NCI-H146 treated with DMSO at 0.1 percent for 48 hours (cell line): Measurements from ENCODE around the gene RSPH10B2.
"Not testable (repeated sequence)": the region's sequence is repeated elsewhere in the genome, so short reads cannot be mapped to it uniquely, and the experiment has no call there.

ENCODE experiments used
- DNase-seq: peaks from one replicate; lab custom pipeline; 2025; ENCODE audit not compliant: unreplicated experiment; lab: John Stamatoyannopoulos, UW

Gene RSPH10B2

DNA sequence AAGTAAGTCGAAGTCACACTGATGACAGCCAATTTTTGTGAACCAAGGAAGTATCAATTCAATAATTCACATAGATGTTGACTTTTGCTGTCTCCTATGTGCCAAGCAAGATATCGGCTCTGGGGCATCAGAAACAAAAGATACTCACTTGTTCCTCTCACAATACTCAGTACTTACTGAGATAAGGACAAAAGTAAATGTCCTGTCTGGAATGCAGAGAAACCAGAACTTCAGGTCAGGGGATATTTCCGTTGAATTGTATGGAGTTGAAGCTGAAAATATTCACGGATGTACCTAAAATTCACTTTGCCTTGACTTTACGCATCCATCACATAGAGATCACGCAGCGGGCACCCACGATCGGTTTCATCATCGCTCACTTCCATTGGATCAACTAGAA, 83.2 kb downstream of the RSPH10B2 start:
- DNase-seq, result not testable (repeated sequence)

DNA sequence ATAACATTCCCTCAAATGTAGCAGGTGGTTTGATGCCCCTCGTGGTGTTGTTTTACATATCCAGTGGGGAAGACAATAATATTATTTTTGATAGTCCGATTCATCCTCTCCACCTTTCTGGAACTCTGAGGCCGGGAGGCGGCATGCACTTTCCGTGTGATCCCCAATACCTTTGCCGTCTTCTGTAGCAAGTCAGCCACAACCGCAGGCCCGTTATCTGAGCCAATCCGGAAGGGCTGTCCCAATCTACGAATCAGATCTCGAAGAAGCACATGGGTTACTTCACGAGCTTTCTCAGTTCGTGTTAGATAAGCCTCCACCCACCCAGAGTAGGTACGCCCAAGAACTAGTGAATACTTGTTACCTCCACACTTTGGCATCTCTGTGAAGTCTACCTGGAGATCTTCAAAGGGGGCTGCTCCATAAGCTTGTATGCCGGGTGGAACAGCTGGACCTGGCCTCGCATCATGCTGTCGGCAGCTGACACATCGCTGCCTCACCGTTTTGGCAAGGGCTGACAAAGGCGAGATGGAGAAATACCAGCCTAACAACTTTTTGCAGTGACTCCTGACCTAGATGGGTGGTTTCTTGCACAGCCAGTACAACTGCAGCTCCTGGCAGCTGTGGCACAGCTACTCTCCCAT, 88.5 kb downstream of the RSPH10B2 start:
- DNase-seq, result not testable (repeated sequence)

DNA sequence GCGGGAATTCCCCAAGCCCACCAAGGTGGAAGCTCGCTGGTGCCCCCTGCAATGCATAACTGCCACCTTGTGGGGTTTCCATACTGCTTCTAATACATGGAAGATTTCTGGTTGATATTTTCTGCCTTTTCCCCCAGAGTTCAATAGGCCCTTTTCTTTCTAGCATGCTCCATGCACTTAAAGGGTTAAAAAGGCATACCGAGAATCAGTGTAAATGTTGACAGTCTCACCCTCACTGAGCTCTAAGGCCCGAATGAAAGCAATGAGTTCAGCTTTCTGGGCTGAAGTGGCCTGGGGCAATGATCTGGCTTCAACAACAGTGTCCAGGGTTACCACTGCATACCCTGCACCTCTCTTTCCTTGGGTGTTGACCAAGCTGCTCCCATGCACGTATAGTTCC, 89.2 kb downstream of the RSPH10B2 start:
- not testable (repeated sequence) for DNase-seq

DNA sequence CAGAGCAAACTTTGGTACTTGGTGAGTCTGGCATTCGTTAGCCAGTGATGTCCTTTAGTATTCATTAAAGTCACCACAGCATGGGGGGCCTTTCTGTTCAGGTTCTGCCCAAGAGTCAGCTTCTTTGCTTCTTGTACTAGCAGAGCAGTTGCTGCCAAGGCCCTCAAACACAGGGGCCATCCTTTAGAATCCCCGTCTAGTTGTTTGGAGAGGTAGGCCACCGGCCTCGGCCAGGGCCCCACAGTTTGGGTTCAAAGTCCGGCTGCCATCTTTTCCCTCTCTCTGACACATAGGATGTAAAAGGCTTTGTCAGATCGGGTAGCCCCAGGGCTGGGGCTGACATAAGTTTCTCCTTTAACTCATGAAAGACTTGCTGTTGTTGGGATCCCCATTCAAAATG, 89.8 kb downstream of the RSPH10B2 start:
- not testable (repeated sequence) for DNase-seq

DNA sequence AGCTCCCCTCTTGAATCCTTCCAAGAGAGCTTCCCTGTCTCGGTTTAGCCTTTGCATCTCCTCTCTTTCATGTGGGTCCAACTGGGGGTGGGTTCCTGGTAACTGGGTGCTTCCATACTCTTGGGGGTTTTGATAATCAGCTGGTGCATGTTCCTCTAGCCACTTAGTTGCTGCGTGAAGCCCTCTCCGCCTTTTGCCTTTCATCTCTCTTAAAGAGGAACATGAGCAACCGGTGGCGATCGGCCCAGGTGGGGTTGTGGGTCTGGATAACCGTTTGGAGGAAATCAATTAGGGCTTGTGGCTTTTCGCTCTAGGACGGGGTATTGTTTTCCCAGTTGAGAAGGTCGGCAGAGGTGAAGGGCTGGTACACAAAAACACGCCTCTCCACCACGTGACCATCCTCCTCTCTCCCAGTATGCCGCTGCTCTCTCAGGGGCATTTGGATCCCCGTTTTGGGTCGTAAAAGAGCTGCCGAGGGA, 92.1 kb downstream of the RSPH10B2 start:
- DNase-seq, result not testable (repeated sequence)

DNA sequence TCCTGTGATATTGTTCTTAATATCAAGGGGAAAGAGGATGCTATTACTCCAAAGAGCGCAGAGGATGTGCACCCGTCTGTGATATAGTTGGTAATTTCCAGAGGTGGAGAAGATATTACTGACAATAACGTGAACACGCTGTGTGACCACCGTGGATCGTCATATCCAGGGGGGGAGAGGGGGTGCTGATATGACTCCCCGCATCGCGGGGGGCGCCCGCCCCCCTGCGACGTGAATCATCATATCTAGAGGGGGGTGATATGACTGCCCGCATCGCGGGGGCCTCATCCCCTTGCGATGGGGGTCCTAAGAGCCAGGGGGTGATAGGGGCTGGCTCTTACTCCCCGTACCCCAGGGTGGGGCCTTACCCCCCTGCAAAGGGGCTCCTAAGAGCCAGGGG, 93.8 kb downstream of the RSPH10B2 start:
- not testable (repeated sequence) for DNase-seq
